ENCODE results near the gene ERGIC1.
A peak's percentile ranks its signal among the peaks of the same experiment; 100 is the strongest.
"Not testable (repeated sequence)": the region's sequence is repeated elsewhere in the genome, so short reads cannot be mapped to it uniquely, and the experiment has no call there.

The ERGIC1 gene

GRCh38 chr5:172890659-172891058 lies 56.6 kb downstream of the ERGIC1 start:
- DNase-seq (ENCODE audit: insufficient read length, low spot score) (no peak), FAIRE-seq (no peak)
- no peak for TF ChIP-seq POLR2A (IDR thresholded peaks at IDR 0.05; ENCODE audit: low read depth, low read length)

- DNase-seq (ENCODE audit: insufficient read length, low spot score) (no peak), FAIRE-seq (no peak)
- TF ChIP-seq POLR2A (IDR thresholded peaks at IDR 0.05; ENCODE audit: low read depth, low read length) = no peak
These were observed 57.8 kb downstream of the ERGIC1 start for GRCh38 chr5:172891716-172892421.

DNA sequence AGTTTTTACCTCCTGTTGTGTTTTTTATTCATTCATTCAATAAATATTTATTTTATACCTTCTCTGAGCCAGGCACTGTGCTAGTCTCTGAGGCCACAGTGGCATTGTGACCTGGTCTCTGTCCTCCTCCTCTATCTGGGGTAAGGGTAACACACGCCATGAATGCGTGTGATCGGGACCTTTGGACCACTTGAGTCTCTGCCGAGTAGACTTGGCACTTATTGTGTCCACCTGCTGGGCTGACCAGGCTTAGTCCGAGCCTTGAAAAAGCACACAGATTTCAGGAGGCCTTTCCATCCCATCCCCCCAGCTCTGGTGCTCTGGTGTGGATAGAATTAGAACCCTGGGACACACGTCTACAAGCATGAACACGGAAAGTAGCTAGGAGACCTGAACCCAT lies 58.7 kb downstream of the ERGIC1 start:
- FAIRE-seq = no peak
- no peak for TF ChIP-seq POLR2A (IDR thresholded peaks at IDR 0.05; ENCODE audit: low read depth, low read length)
- DNase-seq (ENCODE audit: insufficient read length, low spot score) = no peak

- no peak for DNase-seq (ENCODE audit: insufficient read length, low spot score)
- no peak for FAIRE-seq
- TF ChIP-seq POLR2A (IDR thresholded peaks at IDR 0.05; ENCODE audit: low read depth, low read length) = no peak
These were observed 60.8 kb downstream of the ERGIC1 start for GRCh38 chr5:172894767-172895388.

DNA sequence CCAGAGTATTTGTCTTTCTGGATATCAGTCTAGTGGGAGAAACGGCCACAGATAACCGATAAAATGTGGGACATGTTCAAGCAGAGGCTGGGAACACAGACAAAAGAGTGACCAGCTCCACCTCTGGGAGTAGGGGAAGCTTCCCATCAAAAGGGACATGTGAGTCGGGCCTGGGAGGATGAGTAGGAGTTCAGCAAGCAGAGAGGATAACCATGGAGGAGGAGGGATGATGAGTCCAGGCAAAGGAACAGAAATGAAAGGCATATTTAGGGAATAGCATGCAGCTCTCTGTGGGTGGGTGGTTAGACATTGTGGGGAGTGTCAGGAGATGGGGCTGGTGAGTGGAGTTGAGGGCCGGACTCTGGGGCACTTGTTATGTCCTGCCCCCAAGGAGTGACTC lies 61.5 kb downstream of the ERGIC1 start:
- FAIRE-seq (no peak), DNase-seq (ENCODE audit: insufficient read length, low spot score) (no peak)

GRCh38 chr5:172896465-172896864 lies 62.4 kb downstream of the ERGIC1 start:
- FAIRE-seq (no peak), DNase-seq (ENCODE audit: insufficient read length, low spot score) (no peak)

More for the DNA sequence above, 61.5 kb downstream of the ERGIC1 start:
- no peak for TF ChIP-seq POLR2A (IDR thresholded peaks at IDR 0.05; ENCODE audit: low read depth, low read length)

GRCh38 chr5:172897067-172897466 lies 63.0 kb downstream of the ERGIC1 start:
- not testable (repeated sequence) for DNase-seq (ENCODE audit: insufficient read length, low spot score); FAIRE-seq

More at GRCh38 chr5:172896465-172896864, 62.4 kb downstream of the ERGIC1 start:
- no peak for TF ChIP-seq POLR2A (IDR thresholded peaks at IDR 0.05; ENCODE audit: low read depth, low read length)

- FAIRE-seq (no peak), DNase-seq (ENCODE audit: insufficient read length, low spot score) (peak; percentile 76)
- TF ChIP-seq POLR2A (IDR thresholded peaks at IDR 0.05; ENCODE audit: low read depth, low read length) = no peak
These were observed 63.6 kb downstream of the ERGIC1 start for GRCh38 chr5:172897481-172898217.

DNA sequence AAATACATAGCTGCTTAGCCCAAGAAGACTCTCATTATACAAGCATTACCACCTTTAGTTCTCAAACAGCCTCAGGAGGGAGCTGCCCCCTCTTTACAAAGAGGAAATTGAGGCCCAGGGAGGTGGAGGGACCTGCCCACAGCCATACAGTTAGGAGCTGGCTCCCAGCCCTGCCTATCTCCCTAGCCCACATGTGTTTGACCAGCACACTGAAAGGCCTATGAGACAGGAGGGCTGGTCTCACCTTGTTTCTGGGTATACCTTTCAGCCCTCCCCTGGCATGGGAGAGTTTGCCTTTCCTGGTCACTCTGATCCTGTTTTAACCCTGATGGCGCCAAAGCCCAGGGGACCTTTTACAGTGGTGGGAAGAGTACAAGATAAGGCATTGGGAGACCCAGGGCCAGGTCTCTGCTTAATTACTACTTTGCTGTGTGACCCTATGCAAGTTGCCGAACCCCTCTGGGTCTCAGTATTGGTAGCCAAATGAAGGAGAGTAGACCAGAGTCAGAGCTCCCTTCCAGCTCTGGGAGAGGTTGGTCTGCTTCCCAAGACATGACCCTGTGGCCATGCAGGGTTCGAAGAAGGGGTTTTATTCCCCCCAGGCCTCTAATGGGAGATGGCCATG lies 64.3 kb downstream of the ERGIC1 start:
- TF ChIP-seq POLR2A (IDR thresholded peaks at IDR 0.05; ENCODE audit: low read depth, low read length) = no peak
- DNase-seq (ENCODE audit: insufficient read length, low spot score) (no peak), FAIRE-seq (no peak)

GRCh38 chr5:172898843-172899369 lies 64.9 kb downstream of the ERGIC1 start:
- FAIRE-seq (no peak), DNase-seq (ENCODE audit: insufficient read length, low spot score) (no peak)
- TF ChIP-seq POLR2A (IDR thresholded peaks at IDR 0.05; ENCODE audit: low read depth, low read length) = no peak

DNA sequence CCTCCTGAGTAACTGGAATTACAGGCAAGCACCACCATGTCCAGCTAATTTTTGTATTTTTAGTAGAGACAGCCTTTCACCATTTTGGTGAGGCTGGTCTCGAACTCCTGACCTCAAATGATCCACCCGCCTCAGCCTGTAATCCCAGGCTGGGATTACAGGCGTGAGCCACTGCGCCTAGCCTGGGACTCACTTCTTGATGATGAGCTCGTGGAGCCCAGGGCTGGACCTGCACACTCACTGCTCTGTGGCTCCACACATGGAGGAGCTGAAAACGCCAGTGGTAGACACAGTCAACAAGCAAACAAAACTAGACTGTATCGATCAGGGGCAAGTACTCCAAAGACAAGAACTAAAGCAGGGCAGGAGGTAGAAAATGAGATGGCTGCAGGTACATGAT lies 65.4 kb downstream of the ERGIC1 start:
- FAIRE-seq (no peak), DNase-seq (ENCODE audit: insufficient read length, low spot score) (no peak)

GRCh38 chr5:172901012-172901780 lies 67.1 kb downstream of the ERGIC1 start:
- DNase-seq (ENCODE audit: insufficient read length, low spot score) = no peak
- FAIRE-seq = no peak
- TF ChIP-seq POLR2A (IDR thresholded peaks at IDR 0.05; ENCODE audit: low read depth, low read length) = no peak

More for the DNA sequence above, 65.4 kb downstream of the ERGIC1 start:
- TF ChIP-seq POLR2A (IDR thresholded peaks at IDR 0.05; ENCODE audit: low read depth, low read length) = no peak

GRCh38 chr5:172901788-172902496 lies 67.9 kb downstream of the ERGIC1 start:
- no peak for TF ChIP-seq POLR2A (IDR thresholded peaks at IDR 0.05; ENCODE audit: low read depth, low read length)
- no peak for FAIRE-seq
- DNase-seq (ENCODE audit: insufficient read length, low spot score) = no peak

Data from H54 (cell line).